Measurements from ENCODE around the gene TMOD4. TPM values are rescaled to one million over a fixed set of nuclear protein-coding genes. Genes with fewer than 3 reads are reported as not detected.

Gene TMOD4
- total RNA-seq: 0.56 TPM in 1 of 2 replicates, not detected in the other

DNA sequence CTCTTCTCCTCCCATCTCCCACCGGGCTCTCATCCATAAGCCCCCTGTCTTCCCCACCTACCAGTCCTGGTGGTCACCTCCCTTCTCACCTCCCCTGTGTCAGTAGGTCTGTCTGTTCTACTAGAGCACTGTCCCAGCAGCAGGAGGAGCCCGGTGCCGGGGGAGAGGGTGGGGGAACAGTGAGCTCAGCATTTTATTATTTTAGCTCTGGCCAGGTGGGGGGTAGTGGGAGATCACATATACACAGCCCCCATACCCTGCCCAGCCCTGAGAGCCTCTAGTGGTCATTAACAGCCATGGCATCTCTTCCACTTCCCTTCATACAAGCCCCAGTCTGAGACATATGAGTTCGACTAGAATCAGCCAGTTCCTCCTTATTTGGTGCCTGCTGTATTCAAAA lies at the start of gene TMOD4:
TMOD4 (minus strand) TSS at position 119 of the 400 bp plus-strand sequence. CDS start 1,106 bp downstream, outside the sequence.

DNA sequence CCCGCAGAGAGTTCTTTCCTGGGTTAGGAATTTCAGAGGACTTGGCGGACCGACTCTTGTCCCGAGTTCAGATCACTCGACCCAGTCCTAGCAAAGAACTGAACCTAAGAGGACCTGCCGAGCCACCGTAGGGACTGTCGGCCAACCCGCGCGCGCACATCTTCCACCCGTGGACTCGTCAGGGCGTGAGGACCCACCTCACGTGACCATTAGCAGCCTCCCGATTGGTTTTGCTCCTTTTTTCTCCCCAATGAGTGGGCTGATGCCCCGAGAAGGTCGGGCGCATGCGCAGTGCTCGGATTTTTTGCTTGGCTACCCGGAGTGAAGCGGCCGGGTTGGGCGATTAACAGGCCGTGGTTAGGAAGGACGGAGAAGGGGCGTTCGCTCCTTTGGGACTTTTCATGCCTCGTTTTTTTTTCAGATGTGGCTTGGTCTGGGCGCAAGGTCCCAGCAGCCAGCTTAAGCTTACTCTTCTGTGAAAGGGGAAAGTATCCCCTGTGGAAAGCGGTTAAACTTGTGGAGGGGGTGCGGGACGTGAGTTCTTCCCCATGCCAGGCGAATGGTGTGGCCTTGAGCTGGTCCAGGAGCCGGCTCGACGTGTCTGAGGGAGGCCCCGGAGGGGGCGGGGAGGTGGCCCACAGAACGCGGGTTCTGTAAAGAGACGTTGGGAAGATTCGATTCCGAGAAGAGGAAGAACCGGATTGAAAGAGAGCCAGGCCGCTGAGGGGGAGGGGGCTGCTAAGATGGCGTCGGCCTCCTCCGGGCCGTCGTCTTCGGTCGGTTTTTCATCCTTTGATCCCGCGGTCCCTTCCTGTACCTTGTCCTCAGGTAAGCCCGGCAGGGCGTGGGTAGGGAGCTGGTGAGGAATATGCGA lies 22.7 kb upstream of the TMOD4 start, which contains the start of gene PIP5K1A:
PIP5K1A (plus strand) TSS at position 299 of the 874 bp plus-strand sequence; CDS start at position 744, 445 bp downstream.

DNA sequence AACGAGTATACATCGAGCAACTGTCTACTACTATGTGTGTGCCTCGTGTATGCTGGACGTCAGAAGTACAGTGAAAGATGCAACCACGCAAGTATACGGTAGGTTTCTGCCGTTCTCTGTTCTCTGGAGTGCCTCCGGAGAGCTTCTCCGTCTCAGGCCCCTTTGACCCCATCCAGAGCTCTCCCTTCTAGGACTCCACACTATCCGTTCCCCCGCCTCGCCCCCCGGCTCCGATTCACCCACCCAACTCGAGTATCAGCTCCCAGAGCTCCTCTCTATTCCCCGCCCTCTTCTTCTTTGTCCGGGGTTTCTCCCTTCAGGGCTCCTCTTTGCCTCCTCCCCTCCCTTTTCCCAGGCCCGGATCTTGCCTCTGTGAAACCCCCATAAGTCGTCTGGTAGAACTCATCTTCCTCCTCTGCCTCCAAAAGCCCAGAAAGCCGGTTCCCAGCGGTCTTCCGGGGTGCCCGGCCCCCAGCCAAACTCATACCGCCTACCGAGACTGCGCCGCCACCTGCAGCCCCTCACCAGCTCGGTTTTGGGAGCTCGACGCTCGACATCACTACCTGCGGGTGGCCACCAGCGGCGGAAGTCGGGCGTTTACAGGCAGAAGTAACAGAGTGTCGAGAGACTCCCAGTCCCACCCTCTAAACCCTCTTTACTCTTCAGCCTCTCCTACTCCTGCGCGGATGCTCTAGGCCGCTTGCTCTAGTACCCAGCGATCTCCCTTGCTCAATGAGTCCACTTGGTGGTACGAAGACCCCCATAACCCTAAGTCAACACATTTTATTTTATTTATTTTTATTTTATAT lies 14.1 kb upstream of the TMOD4 start, which contains the start of gene VPS72:
VPS72 (minus strand) TSS at position 561 of the 809 bp plus-strand sequence; CDS start at position 485, 76 bp downstream.

DNA sequence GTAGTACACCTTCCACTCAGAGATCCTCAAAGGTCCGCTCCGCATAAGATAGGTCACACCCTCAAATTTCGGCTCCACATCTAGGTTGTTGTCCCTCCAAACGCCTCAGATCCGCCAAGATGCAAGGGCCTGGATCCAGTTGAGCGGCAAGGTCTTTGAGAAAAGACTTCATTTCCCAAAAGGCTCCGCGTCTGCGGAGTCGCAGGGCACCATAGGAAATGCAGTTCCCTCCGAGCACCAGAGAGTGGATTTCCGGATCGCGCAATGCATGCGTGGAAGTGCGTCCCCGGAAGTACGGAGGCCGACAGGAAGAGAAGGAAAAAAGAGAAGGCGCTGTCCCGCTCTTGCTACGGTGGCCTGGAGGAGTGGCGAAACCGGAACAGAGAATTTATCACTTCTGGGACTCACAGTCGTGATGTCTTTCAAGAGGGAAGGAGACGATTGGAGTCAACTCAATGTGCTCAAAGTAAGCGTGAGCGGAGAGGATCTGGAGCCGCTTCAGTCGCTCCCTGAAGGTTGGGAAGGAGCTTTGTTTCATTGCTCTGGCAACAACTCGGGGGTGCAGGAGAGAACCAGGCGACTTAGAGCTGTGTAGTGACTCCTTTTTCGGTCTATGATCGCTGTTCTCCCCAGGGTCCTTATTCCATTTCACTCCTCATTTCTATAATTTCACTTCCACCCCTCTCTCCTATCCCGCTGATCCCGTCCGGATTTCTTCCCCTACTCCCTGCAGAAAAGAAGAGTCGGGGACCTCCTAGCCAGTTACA lies 9.9 kb downstream of the TMOD4 start, which contains the start of the genes LYSMD1 and SCNM1:
LYSMD1 (minus strand) TSS at position 165 of the 767 bp plus-strand sequence. CDS start 644 bp downstream, outside the sequence.
SCNM1 (plus strand) TSS at position 407 of the 767 bp plus-strand sequence; CDS start at position 416, 9 bp downstream.

DNA sequence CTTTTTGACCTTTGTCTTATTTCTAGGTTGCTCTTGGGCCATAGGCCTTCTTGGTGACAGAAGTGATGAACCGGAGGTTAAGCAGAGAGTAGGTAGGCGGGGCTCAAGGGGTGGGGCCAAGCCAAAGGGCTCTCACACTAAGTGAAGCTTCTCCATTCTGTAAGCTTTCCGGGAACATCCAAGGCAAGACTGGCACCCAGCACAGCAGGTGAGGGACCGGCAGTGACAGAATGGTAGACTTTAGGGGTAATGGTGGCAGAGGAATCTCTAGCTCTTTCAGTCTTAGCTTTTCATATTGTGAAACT lies 19.3 kb downstream of the TMOD4 start, which contains the start of gene TNFAIP8L2:
TNFAIP8L2 (plus strand) TSS at position 135 of the 305 bp plus-strand sequence. CDS start 2,049 bp downstream, outside the sequence.

DNA sequence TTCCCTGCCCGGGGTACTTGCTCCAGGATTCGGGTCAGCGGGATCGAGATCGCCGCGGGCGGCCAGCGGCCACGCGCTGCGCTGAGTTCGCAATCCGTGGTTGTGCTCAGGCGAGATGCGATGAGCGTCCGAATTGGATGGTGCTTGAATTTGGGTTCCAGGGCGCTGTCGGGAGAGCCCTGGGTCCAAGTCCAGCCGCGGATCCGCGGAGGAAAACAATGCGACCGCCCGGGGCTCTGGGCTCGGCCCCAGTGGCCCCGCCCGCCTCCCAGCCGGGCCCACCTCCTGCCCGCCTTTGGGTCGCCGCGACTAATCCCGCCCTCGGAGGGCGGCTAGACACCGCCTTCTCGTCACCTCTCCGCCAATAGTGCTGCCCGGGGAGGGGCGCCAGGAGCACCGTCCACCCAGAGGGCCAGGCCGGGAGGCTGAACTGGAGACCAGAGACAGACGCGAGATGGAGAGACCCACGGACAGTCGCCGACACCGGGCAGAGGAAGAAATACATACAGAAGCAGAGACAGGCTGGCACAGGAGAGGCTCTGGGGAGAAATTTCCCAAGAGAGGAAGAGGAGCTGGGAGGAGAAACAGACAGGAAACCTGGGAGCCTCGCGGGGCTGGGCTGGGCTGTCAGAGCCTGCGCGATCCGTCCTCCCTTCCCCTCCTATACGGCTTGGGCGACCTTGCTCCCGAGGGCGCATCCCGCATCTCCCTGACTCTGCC lies 29.2 kb downstream of the TMOD4 start, which contains the start of gene SEMA6C:
SEMA6C (minus strand) TSS at position 220 of the 720 bp plus-strand sequence. CDS start 4,010 bp downstream, outside the sequence.

Other genes starting within 250 kb of the TMOD4 start
- gene SETDB1, start 249.6 kb downstream of the TMOD4 start, total RNA-seq: 25.8 and 32.0 TPM in 2 replicates
- 148 and 157 TPM in 2 replicates for gene CERS2, start 201.1 kb downstream of the TMOD4 start, total RNA-seq
- gene ANXA9, start 193.7 kb downstream of the TMOD4 start, total RNA-seq: 0.06 and 0.26 TPM in 2 replicates
- 18.2 and 23.4 TPM in 2 replicates for gene MINDY1, start 169.1 kb downstream of the TMOD4 start, total RNA-seq
- gene PRUNE1, start 167.5 kb downstream of the TMOD4 start, total RNA-seq: 7.3 and 8.0 TPM in 2 replicates
- 0.25 and 0.40 TPM in 2 replicates for gene BNIPL, start 139.4 kb downstream of the TMOD4 start, total RNA-seq
- 0.92 and 1.2 TPM in 2 replicates for gene C1orf56, start 128.2 kb downstream of the TMOD4 start, total RNA-seq
- 54.8 and 56.1 TPM in 2 replicates for gene CDC42SE1, start 116.4 kb downstream of the TMOD4 start, total RNA-seq
- 4.2 and 4.5 TPM in 2 replicates for gene MLLT11, start 115.6 kb downstream of the TMOD4 start, total RNA-seq
- 24.0 and 25.0 TPM in 2 replicates for gene GABPB2, start 105.2 kb downstream of the TMOD4 start, total RNA-seq
- 0.53 and 1.1 TPM in 2 replicates for gene SEMA6C, start 29.4 kb downstream of the TMOD4 start, total RNA-seq
- not detected in 2 replicates for gene TNFAIP8L2, start 19.3 kb downstream of the TMOD4 start, total RNA-seq
- gene LYSMD1, start 10.1 kb downstream of the TMOD4 start, total RNA-seq: 5.8 and 6.9 TPM in 2 replicates
- gene SCNM1, start 9.8 kb downstream of the TMOD4 start, total RNA-seq: 33.3 and 33.8 TPM in 2 replicates
- gene VPS72, start 14.2 kb upstream of the TMOD4 start, total RNA-seq: 44.5 and 44.6 TPM in 2 replicates
- gene PIP5K1A, start 22.6 kb upstream of the TMOD4 start, total RNA-seq: 46.6 and 52.7 TPM in 2 replicates
- gene PSMD4, start 78.8 kb upstream of the TMOD4 start, total RNA-seq: 243 and 269 TPM in 2 replicates
- 9.0 TPM in 2 replicates for gene ZNF687, start 106.3 kb upstream of the TMOD4 start, total RNA-seq
- 35.9 and 39.4 TPM in 2 replicates for gene PI4KB, start 151.4 kb upstream of the TMOD4 start, total RNA-seq
- gene RFX5, start 171.3 kb upstream of the TMOD4 start, total RNA-seq: 38.2 and 38.4 TPM in 2 replicates
- 124 and 125 TPM in 2 replicates for gene SELENBP1, start 196.7 kb upstream of the TMOD4 start, total RNA-seq
- 368 and 392 TPM in 2 replicates for gene PSMB4, start 223.6 kb upstream of the TMOD4 start, total RNA-seq